ENCODE measurements around the gene HOXA6.

The HOXA6 gene

DNA sequence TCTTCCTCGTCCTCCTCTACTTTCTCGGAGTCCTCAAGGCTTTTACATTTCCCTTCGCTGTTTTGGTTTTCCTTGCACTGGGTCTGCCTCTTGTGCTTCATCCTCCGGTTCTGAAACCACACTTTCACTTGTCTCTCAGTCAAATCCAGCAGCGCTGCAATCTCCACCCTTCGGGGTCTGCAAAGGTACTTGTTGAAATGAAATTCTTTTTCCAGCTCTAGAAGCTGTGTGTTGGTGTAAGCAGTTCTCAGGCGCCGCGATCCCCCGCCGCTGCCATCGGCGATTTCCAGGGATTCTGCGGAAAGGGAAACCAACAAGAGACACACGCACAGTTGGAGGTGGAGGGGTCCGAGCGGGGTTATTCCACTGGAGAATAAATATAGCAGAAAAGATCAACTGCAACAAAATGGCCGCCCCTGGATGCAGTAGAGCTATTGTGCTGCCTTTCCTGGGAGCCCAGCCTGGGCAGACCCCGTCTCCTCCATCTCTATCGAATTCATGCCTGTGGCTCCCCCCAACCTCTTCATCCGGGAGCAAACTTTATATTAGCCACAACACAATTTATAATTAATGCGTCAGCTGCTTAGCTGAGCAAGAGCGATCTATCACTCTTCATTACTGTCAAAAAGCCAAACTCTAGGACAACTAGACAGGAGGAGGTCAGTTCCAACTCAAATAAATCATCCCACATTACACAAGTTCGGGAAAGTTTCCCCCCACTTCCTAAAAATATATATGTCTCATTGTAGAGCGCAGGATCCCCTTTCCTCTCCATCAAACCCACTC is 46.2 kb downstream of the HOXA6 start:
- Histone ChIP-seq H3K9ac (ENCODE audit: low read length) (no peak overlapping the region), H3K36me3 (ENCODE audit: control insufficient read depth, low read depth, low read length) (no peaks in the 10 kb centered on the region), H3K4me3 (ENCODE audit: low read length) (peak overlapping the region; percentile 48), H3K27me3 (ENCODE audit: control insufficient read depth, insufficient read depth, low read length) (peaks cover 100% of the 10 kb centered on the region), H3K27ac (ENCODE audit: low read length) (no peak overlapping the region), H3K9me3 (ENCODE audit: control insufficient read depth, low read depth, low read length) (no peaks in the 10 kb centered on the region), H3K4me1 (ENCODE audit: control insufficient read depth, low read depth, low read length) (peaks cover 16% of the 10 kb centered on the region)

DNA sequence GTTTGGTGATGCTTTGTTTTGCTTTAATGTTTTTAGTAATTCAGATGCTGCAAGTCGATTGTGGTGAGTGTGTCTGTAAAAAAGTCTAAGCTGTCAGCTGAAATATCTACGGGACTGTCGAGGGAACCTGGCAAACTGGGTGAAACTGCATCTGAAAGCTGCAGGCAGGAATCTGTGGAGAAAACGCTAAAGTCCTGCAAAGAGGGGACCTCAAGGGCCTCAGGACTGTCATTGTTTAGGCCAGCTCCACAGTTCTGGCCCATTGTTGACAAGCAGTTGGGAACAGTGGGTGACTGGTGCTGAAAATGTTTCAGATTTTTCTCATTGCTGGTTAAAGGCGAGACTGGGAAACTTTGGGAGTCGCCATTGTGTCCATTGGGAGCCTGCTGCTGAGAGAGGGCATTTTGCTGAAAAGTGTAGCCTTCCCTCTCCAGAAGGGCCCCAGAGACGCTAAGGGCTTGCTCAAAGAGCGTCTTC is 46.8 kb downstream of the HOXA6 start:
- H3K36me3 ChIP-seq (ENCODE audit: control insufficient read depth, low read depth, low read length), result no peaks in the 10 kb centered on the region
- H3K4me1 ChIP-seq (ENCODE audit: control insufficient read depth, low read depth, low read length), result peaks cover 16% of the 10 kb centered on the region
- H3K4me3 ChIP-seq (ENCODE audit: low read length), result peak overlapping the region; percentile 48
- H3K9ac ChIP-seq (ENCODE audit: low read length), result no peak overlapping the region
- H3K27ac ChIP-seq (ENCODE audit: low read length), result no peak overlapping the region
- H3K9me3 ChIP-seq (ENCODE audit: control insufficient read depth, low read depth, low read length), result no peaks in the 10 kb centered on the region
- H3K27me3 ChIP-seq (ENCODE audit: control insufficient read depth, insufficient read depth, low read length), result peaks cover 100% of the 10 kb centered on the region

DNA sequence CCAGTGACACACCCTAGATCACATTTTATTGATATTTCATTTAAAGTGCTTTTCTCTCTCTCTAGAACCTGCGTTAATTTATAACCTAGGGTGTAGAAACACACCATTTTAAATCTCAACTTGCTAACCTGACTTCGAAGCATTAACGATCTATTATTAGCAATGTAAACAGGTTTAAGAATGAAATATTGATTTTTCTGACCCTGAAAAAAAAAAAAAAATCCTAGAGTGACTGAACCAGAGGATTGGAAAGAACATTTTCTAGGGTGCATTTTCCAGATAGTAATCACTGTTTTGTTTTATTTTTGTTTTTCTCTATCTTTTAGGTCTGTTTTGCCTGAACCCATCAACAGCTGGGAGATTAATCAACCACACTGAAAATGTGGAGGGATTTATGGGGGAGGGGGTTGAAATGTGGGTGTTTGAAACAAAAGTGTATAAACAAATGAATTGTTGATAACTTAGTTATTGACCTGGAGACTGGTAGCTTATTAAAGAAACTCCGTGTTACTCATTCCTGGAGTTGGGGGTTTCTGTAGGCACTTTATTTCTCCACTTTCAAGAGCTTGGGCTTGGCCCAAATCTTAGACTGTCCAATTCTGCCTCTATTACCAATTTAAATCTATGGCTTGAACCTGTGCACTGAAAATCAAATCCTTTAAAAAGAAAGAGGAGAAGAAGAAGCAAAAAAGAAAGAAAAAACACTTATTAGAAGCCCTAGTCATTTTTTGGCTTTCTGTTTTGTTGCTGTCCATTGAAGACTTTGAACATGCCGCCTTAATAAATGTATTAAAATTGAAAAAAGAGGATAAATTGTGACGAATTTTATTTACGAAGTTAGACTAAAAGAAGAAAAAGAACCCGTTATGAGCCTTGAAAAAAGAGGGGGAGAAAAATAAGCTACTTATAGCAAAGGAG is 47.9 kb downstream of the HOXA6 start:
- Histone ChIP-seq H3K27me3 (ENCODE audit: control insufficient read depth, insufficient read depth, low read length) (peaks cover 100% of the 10 kb centered on the region), H3K36me3 (ENCODE audit: control insufficient read depth, low read depth, low read length) (no peaks in the 10 kb centered on the region), H3K27ac (ENCODE audit: low read length) (no peak overlapping the region), H3K9ac (ENCODE audit: low read length) (no peak overlapping the region), H3K4me1 (ENCODE audit: control insufficient read depth, low read depth, low read length) (peaks cover 16% of the 10 kb centered on the region), H3K4me3 (ENCODE audit: low read length) (no peak overlapping the region), H3K9me3 (ENCODE audit: control insufficient read depth, low read depth, low read length) (no peaks in the 10 kb centered on the region)

DNA sequence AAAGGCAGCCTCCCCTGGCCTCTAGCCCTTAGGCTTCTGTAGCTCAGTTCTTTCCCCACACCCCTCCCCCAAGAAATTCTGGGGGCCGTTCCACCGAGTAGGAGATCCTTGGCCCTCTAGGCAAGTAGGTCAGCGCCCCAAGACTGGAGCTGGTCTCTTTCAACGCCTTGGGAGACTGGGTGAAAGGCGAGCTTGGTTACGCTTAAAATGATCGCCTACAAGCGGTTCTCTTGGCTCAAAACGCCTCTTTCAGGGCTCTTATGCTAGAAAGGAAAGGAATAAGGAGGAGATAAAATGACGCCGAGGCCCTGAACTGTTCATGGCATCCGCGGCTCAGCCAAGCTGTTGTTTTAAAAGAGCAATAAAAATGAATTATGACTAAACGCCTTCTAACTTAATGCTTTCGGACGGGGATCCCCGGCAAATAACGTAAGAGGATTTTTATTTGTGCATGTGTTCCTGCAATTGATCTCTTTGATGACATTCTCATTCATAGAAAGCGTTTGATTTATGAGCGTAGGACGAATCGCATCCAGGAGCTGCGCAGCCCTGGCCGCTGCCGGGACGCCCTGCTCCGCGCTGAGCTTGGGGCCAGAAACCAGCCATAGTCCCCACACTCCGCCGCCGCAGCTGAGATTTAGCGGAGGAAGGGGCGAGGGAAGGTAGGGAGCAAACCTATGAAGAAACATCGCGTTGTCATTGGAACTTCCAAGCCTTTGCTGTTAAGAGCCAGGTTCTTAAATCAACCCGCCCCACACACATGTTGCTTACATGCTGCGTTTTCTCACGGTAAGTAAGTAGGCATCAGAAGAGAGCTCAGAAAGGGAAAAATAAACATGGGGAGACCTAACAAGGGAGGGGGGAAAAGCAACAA is 48.8 kb downstream of the HOXA6 start:
- H3K36me3 ChIP-seq (ENCODE audit: control insufficient read depth, low read depth, low read length), result no peaks in the 10 kb centered on the region
- H3K27ac ChIP-seq (ENCODE audit: low read length), result no peak overlapping the region
- no peak overlapping the region for H3K9ac ChIP-seq (ENCODE audit: low read length)
- peaks cover 100% of the 10 kb centered on the region for H3K27me3 ChIP-seq (ENCODE audit: control insufficient read depth, insufficient read depth, low read length)
- H3K9me3 ChIP-seq (ENCODE audit: control insufficient read depth, low read depth, low read length), result no peaks in the 10 kb centered on the region
- peaks cover 16% of the 10 kb centered on the region for H3K4me1 ChIP-seq (ENCODE audit: control insufficient read depth, low read depth, low read length)
- H3K4me3 ChIP-seq (ENCODE audit: low read length), result peak overlapping the region; percentile 53

DNA sequence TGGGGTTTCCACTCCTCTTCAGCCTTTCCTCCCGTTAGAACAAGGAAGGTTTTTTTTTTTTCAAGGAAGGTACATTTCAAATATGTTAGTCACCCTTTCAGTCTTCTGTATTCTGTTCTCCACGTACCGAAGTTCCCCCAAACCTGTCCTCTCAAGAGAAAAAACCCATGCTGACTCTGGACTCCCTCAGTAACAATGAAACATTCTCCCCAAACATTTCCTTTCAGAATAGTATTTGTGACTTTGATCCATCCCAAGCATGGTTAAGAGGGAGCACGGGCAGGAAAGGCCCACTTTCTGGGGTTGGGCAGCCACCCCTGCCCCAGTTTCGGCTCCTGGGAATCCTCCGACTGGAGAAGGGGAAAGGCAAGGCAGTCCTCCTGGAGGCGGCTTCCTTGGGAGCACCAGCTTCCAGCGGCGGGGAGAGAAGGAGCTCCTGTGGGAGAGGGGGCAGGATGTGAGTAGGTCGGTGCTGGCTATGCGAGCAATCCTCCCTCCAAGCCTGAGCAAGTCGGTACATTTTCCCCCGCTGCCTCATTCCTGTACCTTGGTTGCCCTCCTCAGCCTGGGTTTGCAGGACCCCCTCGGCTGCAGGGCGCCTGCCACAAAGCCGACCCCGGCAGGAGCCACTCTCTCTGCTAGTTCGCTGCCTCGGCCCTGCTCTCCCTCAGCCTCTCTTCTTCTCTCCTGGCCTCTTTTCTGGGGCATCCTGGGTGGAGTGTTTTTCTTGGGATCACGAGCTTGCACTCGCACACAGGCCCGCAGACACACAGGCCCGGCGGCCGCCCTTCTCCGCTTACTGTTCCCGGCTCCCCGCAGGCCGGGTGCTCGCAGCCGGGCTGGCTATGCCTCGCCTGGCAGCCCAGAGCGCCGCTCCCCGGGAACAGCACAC is 49.6 kb downstream of the HOXA6 start:
- H3K27me3 ChIP-seq (ENCODE audit: control insufficient read depth, insufficient read depth, low read length), result peaks cover 100% of the 10 kb centered on the region

DNA sequence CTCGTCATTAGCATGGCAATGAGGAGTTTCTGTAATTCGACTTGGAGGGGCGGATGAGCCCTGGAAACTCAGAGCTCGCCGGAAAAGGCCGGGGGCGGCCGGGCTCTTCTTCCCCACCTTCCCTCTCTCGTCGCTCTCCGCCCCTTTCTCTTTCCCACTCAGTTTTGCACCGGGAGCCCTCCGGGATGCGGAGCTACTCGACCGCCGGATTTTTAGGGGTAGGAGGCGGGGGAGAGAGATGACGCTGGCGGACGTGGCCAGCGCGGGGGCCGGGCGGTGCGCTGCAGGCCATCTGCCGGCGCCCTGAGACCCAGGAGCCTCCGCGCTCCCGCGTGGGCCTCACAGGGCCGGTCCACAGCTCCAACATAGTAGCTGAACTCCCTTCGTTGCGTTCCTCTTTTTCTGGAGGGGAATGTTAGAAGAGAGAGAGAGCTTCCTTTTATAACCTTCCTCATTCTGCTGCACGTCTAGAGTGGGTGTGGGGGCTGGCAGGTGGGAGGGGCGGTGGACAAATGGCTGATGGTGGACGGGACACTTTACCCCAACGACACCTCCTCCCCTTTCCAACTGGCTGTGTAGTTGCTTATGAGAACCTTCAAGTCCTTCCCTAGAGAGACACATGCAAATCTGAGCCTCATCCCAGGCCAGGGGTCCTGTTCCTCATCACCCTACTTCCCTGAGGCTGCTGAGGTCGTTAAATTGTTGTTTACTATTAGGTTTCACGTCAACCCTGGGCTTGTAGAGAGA is 50.6 kb downstream of the HOXA6 start:
- Histone ChIP-seq H3K9ac (ENCODE audit: low read length) (peak overlapping the region; percentile 4), H3K4me3 (ENCODE audit: low read length) (peak overlapping the region; percentile 53), H3K27ac (ENCODE audit: low read length) (no peak overlapping the region), H3K9me3 (ENCODE audit: control insufficient read depth, low read depth, low read length) (no peaks in the 10 kb centered on the region), H3K4me1 (ENCODE audit: control insufficient read depth, low read depth, low read length) (peaks cover 24% of the 10 kb centered on the region), H3K27me3 (ENCODE audit: control insufficient read depth, insufficient read depth, low read length) (peaks cover 100% of the 10 kb centered on the region), H3K36me3 (ENCODE audit: control insufficient read depth, low read depth, low read length) (no peaks in the 10 kb centered on the region)

More for the DNA sequence above, 49.6 kb downstream of the HOXA6 start:
- H3K4me1 ChIP-seq (ENCODE audit: control insufficient read depth, low read depth, low read length), result peaks cover 16% of the 10 kb centered on the region
- H3K27ac ChIP-seq (ENCODE audit: low read length), result no peak overlapping the region
- H3K9me3 ChIP-seq (ENCODE audit: control insufficient read depth, low read depth, low read length), result no peaks in the 10 kb centered on the region
- peak overlapping the region; percentile 53 for H3K4me3 ChIP-seq (ENCODE audit: low read length)
- no peak overlapping the region for H3K9ac ChIP-seq (ENCODE audit: low read length)
- H3K36me3 ChIP-seq (ENCODE audit: control insufficient read depth, low read depth, low read length), result no peaks in the 10 kb centered on the region

- Histone ChIP-seq H3K27ac (ENCODE audit: low read length) (no peak within 1 kb of the TSS), H3K4me3 (ENCODE audit: low read length) (peak within 1 kb of the TSS; percentile 53), H3K9me3 (ENCODE audit: control insufficient read depth, low read depth, low read length) (no peaks in the 10 kb centered on the region), H3K36me3 (ENCODE audit: control insufficient read depth, low read depth, low read length) (no peaks in the 10 kb centered on the region), H3K27me3 (ENCODE audit: control insufficient read depth, insufficient read depth, low read length) (peaks cover 100% of the 10 kb centered on the region), H3K9ac (ENCODE audit: low read length) (peak within 1 kb of the TSS; percentile 4), H3K4me1 (ENCODE audit: control insufficient read depth, low read depth, low read length) (peaks cover 29% of the 10 kb centered on the region)
These were observed 51.4 kb downstream of the HOXA6 start, which contains the start of gene HOXA1 for GRCh38 chr7:27095897-27096767. Gene HOXA1, minus strand, starts transcription at chr7:27096000. Its CDS starts 88 bp downstream, at chr7:27095912.

All from iPS-18a (cell line).